Gastrocnemius medialis (tissue), 4 donors: Measurements from ENCODE around the gene MAP3K5.

Experiments
- CTCF ChIP-seq, 5 experiments: fragments of 450-650 bp in 3 of 5; fragments of 200-600 bp in 2 of 5; sonication (generic) in 2 of 5; IDR thresholded peaks in 4 of 5; conservative IDR thresholded peaks in 1 of 5; 1 replicate in 4 of 5; 2 replicates in 1 of 5; pipeline ENCODE4 v1.5.1; 2016 to 2019; ENCODE audit warnings: antibody characterized with exemption in 5 of 5, mild to moderate bottlenecking in 3 of 5, moderate library complexity in 3 of 5
- POLR2A ChIP-seq, 2 donors: fragments of 450-650 bp; IDR thresholded peaks; one replicate each; pipeline ENCODE4 v1.6.1; 2017; ENCODE audit warnings: antibody characterized with exemption in 2 of 2, mild to moderate bottlenecking in 2 of 2, moderate library complexity in 2 of 2

GRCh38 chr6:136514591-136514990, 277.7 kb downstream of the MAP3K5 start:
- no peak for TF ChIP-seq POLR2A (IDR thresholded peaks at IDR 0.05)
- no peak for TF ChIP-seq CTCF (IDR thresholded peaks at IDR 0.05 in 4 of 5, conservative IDR thresholded peaks at IDR 0.05 in 1 of 5)
